Ovary (tissue), 9 donors: ENCODE measurements around the gene RARA. TPM values are rescaled to one million over a fixed set of nuclear protein-coding genes. Genes with fewer than 3 reads are reported as not detected.

Experiments
- DNase-seq, 5 donors: peaks; one replicate each; pipeline ENCODE4 v3.0.0-alpha.2; 2019 to 2020
- H3K27ac ChIP-seq, 2 donors: fragments of 200-600 bp; one replicate each; pipeline versions ENCODE4 v1.5.1 to v1.8.0; 2019 to 2022
- H3K27me3 ChIP-seq: fragments of 200-600 bp; one replicate; pipeline ENCODE4 v1.8.0; 2022
- H3K36me3 ChIP-seq: fragments of 200-600 bp; sonication (generic); one replicate; pipeline ENCODE4 v1.5.1; 2019
- H3K4me1 ChIP-seq: one replicate; pipeline ENCODE4 v1.8.1; 2013; ENCODE audit warnings: mild to moderate bottlenecking, moderate library complexity; ENCODE audit not compliant: insufficient read depth
- H3K4me3 ChIP-seq: fragments of 200-600 bp; sonication (generic); one replicate; pipeline ENCODE4 v1.5.1; 2017
- H3K9me3 ChIP-seq, 2 donors: fragments of 200-600 bp in 1 of 2; sonication (generic) in 1 of 2; one replicate each; pipeline versions ENCODE4 v1.5.1 to v1.8.1; 2013 to 2019; ENCODE audit warnings: mild to moderate bottlenecking in 1 of 2, moderate library complexity in 1 of 2
- EP300 ChIP-seq: sonication (generic); formaldehyde crosslinking; IDR thresholded peaks from one replicate; pipeline ENCODE4 v1.6.1; 2017; ENCODE audit warnings: antibody characterized with exemption
- POLR2A ChIP-seq: fragments of 450-650 bp; IDR thresholded peaks from one replicate; pipeline ENCODE4 v1.6.1; 2017; ENCODE audit warnings: antibody characterized with exemption, mild to moderate bottlenecking, moderate library complexity
- WGBS, 3 donors: extraction: QIAGEN DNeasy Blood & Tissue Kit in 1 of 3; methylation state at CpG; one replicate each; pipeline versions ENCODE4 v1.1.5 to v1.1.7; 2013 to 2017; 5-methylcytosine and 5-hydroxymethylcytosine counted together
- intact Hi-C, 4 donors: fragments of 100-400 bp; cut with DNase I; formaldehyde crosslinking; loops; one replicate each; pipeline versions ENCODE4 v1.11.0 to v1.15.1; 2022 to 2023
- polyA plus RNA-seq, 2 donors: library from polyadenylated mRNA; stranded (reverse); fragments of 200-250 nt in 1 of 2; fragments of 350-450 nt in 1 of 2; fragmentation: Illumina TruSeq in 1 of 2; extraction: RNeasy Lipid Tissue Mini Kit (QIAGEN cat#74804) in 1 of 2; gene quantifications; one replicate each; pipeline ENCODE4 v1.2.3, GENCODE V29; 2013 to 2014
- total RNA-seq, 7 donors: library from RNA; depleted of rRNA in 2 of 7; stranded (reverse); fragments of >200 nt in 2 of 7; fragmentation: NEBNext Ultra II Directional in 3 of 7; extraction: Animal tissue kit (Norgen Biotek cat#: 25700) in 3 of 7; gene quantifications; one replicate each; pipeline versions ENCODE4 v1.1.0 to v1.2.4, GENCODE V29; 2016 to 2023
- TF ChIP-seq, protein P1 (sequence below), 3 donors: fragments of 450-650 bp in 2 of 3; fragments of 200-600 bp in 1 of 3; IDR thresholded peaks; one replicate each; pipeline versions ENCODE4 v1.5.1 to v1.8.0; 2016 to 2022; ENCODE audit warnings: antibody characterized with exemption in 3 of 3, mild to moderate bottlenecking in 1 of 3
- donor health status: DM: no; HTN: no; CAD: no; lungs with moderate emphysema.
- donor health status: DM: no; HTN: no; CAD: no.
- donor health status: Bipolar disorder and iron deficiency.
- donor health status: DM: yes; HTN: yes; CAD: no.
- donor health status: DM: no; HTN: no; CAD: no.
- donor health status: DM: yes; HTN: yes; CAD: no.

Gene RARA
- total and polyA plus RNA-seq, 9 donors, result 19.8 to 100 (median 61.9) TPM

DNA sequence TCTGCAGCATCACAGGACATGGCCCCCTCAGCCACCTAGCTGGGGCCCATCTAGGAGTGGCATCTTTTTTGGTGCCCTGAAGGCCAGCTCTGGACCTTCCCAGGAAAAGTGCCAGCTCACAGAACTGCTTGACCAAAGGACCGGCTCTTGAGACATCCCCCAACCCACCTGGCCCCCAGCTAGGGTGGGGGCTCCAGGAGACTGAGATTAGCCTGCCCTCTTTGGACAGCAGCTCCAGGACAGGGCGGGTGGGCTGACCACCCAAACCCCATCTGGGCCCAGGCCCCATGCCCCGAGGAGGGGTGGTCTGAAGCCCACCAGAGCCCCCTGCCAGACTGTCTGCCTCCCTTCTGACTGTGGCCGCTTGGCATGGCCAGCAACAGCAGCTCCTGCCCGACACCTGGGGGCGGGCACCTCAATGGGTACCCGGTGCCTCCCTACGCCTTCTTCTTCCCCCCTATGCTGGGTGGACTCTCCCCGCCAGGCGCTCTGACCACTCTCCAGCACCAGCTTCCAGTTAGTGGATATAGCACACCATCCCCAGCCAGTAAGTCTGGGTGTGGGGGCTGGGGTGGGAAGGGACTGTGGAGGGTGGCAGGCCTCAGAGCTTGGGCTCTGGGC is 22.0 kb downstream of the RARA start:
- no peak for DNase-seq
- H3K9me3 ChIP-seq, result no peaks in the 10 kb centered on the region
- H3K4me3 ChIP-seq, result no peak overlapping the region
- no peaks in the 10 kb centered on the region for H3K36me3 ChIP-seq
- TF ChIP-seq POLR2A, result no peak
- peaks cover 74% of the 10 kb centered on the region for H3K4me1 ChIP-seq
- intact Hi-C loops, result no loop called here
- peak overlapping the region; percentile 34 to 77 for H3K27ac ChIP-seq
- WGBS, 3 donors, result 91 to 95% (median 93%) methylated on average over 10 of the region's 10 CpGs
- H3K27me3 ChIP-seq, result no peaks in the 10 kb centered on the region

DNA sequence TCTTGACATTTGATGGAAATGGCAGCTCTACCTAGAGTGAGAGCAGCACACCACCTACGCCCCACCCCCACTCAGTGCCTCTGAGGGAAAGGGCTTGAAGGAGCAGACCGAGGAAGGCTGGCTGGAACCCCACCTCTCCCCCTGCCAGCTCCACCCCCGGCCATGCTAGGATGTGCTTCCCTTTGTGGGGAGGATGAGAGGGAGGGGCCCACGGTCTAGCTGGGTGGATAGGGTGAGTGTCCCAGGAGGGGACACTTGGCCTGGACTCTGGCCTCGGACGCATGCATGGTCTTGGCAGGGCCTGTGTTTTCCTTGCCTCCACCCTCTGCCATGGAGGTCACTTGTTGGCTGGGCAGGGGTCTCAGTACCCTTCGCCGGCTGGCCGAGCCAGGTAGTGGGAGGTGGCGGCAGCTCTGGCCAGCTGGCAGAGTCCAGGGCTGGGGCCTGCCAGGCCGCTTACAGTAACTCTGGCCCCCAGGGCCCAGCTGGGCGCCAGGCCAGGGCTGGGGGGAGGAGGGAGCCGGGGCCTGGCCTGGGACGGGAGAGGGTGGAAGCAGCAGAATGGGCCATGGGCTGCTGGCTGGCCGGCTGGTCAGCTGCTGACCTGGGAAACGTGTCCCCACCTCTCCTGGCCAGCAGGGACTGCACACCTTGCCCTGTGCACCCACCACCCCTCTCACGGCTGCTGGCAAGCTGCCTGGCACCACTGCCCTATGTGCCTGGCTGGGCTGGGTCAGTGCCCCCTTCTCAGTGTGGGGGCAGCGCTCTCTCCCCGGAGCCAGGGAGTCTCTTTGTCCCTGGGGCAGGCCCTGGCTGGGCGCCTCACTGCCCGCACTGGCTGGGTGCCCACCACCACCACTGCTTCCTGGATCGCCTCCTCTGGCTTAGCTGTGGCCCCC is 23.0 kb downstream of the RARA start:
- WGBS, 3 donors, result 5 to 20% (median 7%) methylated on average over 16 to 22 of the region's 22 CpGs
- H3K27me3 ChIP-seq, result no peaks in the 10 kb centered on the region
- intact Hi-C loops, result no loop called here
- H3K4me3 ChIP-seq, result no peak overlapping the region
- peak overlapping the region; percentile 64 to 77 for H3K27ac ChIP-seq
- TF ChIP-seq EP300 (peak; percentile 83), POLR2A (no peak)
- TF ChIP-seq, protein P1, sequence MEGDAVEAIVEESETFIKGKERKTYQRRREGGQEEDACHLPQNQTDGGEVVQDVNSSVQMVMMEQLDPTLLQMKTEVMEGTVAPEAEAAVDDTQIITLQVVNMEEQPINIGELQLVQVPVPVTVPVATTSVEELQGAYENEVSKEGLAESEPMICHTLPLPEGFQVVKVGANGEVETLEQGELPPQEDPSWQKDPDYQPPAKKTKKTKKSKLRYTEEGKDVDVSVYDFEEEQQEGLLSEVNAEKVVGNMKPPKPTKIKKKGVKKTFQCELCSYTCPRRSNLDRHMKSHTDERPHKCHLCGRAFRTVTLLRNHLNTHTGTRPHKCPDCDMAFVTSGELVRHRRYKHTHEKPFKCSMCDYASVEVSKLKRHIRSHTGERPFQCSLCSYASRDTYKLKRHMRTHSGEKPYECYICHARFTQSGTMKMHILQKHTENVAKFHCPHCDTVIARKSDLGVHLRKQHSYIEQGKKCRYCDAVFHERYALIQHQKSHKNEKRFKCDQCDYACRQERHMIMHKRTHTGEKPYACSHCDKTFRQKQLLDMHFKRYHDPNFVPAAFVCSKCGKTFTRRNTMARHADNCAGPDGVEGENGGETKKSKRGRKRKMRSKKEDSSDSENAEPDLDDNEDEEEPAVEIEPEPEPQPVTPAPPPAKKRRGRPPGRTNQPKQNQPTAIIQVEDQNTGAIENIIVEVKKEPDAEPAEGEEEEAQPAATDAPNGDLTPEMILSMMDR (IDR thresholded peaks at IDR 0.05), result peak in 1 of 3 donors; percentile 14
- H3K4me1 ChIP-seq, result peaks cover 69% of the 10 kb centered on the region
- no peaks in the 10 kb centered on the region for H3K36me3 ChIP-seq
- no peaks in the 10 kb centered on the region for H3K9me3 ChIP-seq
- peak; percentile 90 to 96 (median 93) for DNase-seq

DNA sequence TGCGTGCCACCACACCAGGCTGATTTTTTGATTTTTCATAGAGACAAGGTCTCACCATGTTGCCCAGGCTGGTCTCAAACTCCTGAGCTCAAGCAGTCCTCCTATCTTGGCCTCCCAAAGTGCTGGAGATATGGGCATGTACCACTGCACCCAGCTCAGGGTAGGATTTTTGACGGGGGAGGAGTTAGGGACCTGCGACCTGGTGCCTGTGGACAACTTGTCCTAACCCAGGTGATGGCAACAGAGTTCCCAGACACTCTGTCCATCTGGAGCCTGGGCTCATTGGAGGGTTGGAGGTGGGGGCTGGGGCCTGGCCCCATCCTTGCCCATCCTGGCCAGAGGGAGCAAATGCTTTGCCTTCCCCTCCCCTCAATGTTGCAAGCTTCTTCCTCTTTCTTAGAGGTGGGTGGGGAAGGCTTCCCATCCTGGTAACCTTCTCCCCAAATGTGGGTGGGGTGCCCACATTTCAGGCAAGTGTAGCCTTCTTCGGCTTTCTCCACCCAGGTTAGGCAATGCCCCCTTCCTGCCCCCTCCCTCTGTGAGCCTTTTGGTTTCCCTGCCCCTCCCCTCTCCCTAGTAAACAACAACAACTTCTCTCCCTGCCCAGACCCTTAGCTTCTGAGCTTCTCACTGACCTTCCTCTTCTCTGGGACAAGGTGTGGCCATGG is 24.9 kb downstream of the RARA start:
- no peak for DNase-seq
- no peaks in the 10 kb centered on the region for H3K9me3 ChIP-seq
- H3K4me1 ChIP-seq, result peaks cover 58% of the 10 kb centered on the region
- 82 to 89% (median 84%) methylated on average over 4 of the region's 4 CpGs for WGBS, 3 donors
- H3K4me3 ChIP-seq, result no peak overlapping the region
- H3K27me3 ChIP-seq, result no peaks in the 10 kb centered on the region
- intact Hi-C loops, result no loop called here
- TF ChIP-seq EP300, result no peak
- TF ChIP-seq, protein P1 (IDR thresholded peaks at IDR 0.05), result no peak
- no peak for TF ChIP-seq POLR2A
- H3K36me3 ChIP-seq, result no peaks in the 10 kb centered on the region
- H3K27ac ChIP-seq, result peak overlapping the region in 1 of 2 donors; percentile 77

DNA sequence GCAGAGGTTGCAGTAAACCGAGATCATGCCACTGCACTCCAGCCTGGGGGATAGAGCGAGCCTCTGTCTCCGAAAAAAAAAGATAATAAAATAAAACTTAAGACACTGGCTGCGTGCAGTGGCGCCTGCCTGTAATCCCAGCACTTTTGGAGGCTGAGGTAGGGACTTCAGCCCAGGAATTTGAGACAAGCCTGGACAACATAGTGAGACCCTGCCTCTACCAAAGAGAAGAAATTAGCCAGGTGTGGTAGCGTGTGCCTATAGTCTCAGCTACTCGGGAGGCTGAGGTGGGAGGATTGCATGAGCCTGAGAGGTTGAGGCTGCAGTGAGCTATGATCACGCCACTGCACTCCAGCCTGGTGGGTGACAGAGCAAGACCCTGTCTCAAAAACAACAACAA is 26.6 kb downstream of the RARA start:
- no peak overlapping the region for H3K27ac ChIP-seq
- no peak for TF ChIP-seq POLR2A
- TF ChIP-seq, protein P1 (IDR thresholded peaks at IDR 0.05), result no peak
- TF ChIP-seq EP300, result no peak
- H3K27me3 ChIP-seq, result no peaks in the 10 kb centered on the region
- intact Hi-C loops, result no loop called here
- WGBS, 3 donors, result 66 to 84% (median 73%) methylated on average over 8 of the region's 8 CpGs
- H3K36me3 ChIP-seq, result no peaks in the 10 kb centered on the region
- no peak overlapping the region for H3K4me3 ChIP-seq
- DNase-seq, result no peak
- H3K9me3 ChIP-seq, result no peaks in the 10 kb centered on the region
- H3K4me1 ChIP-seq, result peaks cover 52% of the 10 kb centered on the region
